HUES64 (cell line): ENCODE data around the gene ING1.
"Not testable (repeated sequence)": the region's sequence is repeated elsewhere in the genome, so short reads cannot be mapped to it uniquely, and the experiment has no call there.

Source experiments
- H3K27ac ChIP-seq: 2 replicates; pipeline ENCODE4 v1.7.0; 2013; ENCODE audit warnings: low read depth, low read length, inconsistent platforms
- H3K27me3 ChIP-seq: 2 replicates; pipeline ENCODE4 v1.6.1; 2013; ENCODE audit warnings: mild to moderate bottlenecking, low read length; ENCODE audit not compliant: insufficient read depth
- H3K36me3 ChIP-seq: 2 replicates; pipeline ENCODE4 v1.6.1; 2013; ENCODE audit warnings: mild to moderate bottlenecking, low read length; ENCODE audit not compliant: insufficient read depth
- H3K4me1 ChIP-seq: 2 replicates; pipeline ENCODE4 v1.6.1; 2013; ENCODE audit warnings: mild to moderate bottlenecking, low read length, moderate library complexity; ENCODE audit not compliant: insufficient read depth
- H3K4me3 ChIP-seq: 2 replicates; pipeline ENCODE4 v1.5.1; 2013; ENCODE audit warnings: mild to moderate bottlenecking, low read length, moderate library complexity
- H3K9ac ChIP-seq: 2 replicates; pipeline ENCODE4 v1.6.1; 2013; ENCODE audit warnings: mild to moderate bottlenecking, low read depth, low read length
- H3K9me3 ChIP-seq: 2 replicates; pipeline ENCODE4 v1.6.1; 2013; ENCODE audit warnings: low read depth, low read length; ENCODE audit not compliant: insufficient read depth
- WGBS: fragments of 150-250, 120-280 bp; methylation state at CpG from one replicate; pipeline ENCODE4 v1.1.7; 2013; ENCODE audit warnings: missing lambda C conversion rate; 5-methylcytosine and 5-hydroxymethylcytosine counted together

Gene ING1

DNA sequence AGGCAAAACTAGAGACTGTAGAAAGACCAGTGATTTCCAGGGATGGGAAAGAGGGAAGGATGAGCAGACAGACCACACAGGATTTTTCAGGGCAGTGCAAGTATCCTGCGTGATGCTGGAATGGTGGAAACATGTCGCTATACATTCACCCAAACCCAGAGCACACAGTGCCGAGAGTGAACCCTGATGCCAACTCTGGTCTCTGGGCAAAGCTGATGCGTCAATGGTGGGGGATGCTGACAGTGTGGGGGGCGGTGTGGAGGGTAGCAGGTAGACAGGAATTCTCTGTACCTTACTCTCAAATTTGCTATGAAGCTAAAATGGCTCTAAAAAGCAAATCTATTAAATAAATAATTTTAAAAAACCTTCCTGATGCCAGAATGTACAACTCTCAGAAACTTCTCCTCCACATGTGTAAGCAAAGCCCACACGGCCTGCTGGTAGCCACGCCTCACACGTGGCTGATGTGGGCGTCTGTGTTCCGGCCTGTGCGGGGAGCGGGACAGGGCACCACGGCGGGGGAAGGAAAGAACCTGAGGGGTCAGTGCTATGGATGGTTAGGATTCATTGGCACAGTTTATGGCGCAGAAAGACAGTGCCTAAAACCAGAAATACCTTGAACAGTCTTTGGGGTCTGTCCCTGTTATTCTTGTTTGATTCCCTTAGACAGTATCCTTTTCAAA is 31.5 kb upstream of the ING1 start:
- Histone ChIP-seq H3K9me3 (no peaks in the 10 kb centered on the region), H3K4me1 (no peaks in the 10 kb centered on the region), H3K27me3 (no peaks in the 10 kb centered on the region), H3K27ac (no peak overlapping the region), H3K36me3 (peaks cover 58% of the 10 kb centered on the region), H3K4me3 (no peak overlapping the region), H3K9ac (no peak overlapping the region)
- 88% methylated on average over 15 of the region's 15 CpGs for WGBS

- WGBS, result 89% methylated on average over 12 of the region's 12 CpGs
- H3K9ac ChIP-seq, result no peak overlapping the region
- no peaks in the 10 kb centered on the region for H3K27me3 ChIP-seq
- peaks cover 63% of the 10 kb centered on the region for H3K36me3 ChIP-seq
- H3K27ac ChIP-seq, result no peak overlapping the region
- no peaks in the 10 kb centered on the region for H3K9me3 ChIP-seq
- H3K4me3 ChIP-seq, result no peak overlapping the region
- H3K4me1 ChIP-seq, result no peaks in the 10 kb centered on the region
Measured at GRCh38 chr13:110682746-110683145, 30.8 kb upstream of the ING1 start.

GRCh38 chr13:110683203-110683883 is 30.2 kb upstream of the ING1 start:
- Histone ChIP-seq H3K27ac (no peak overlapping the region), H3K4me1 (no peaks in the 10 kb centered on the region), H3K36me3 (peaks cover 66% of the 10 kb centered on the region), H3K4me3 (no peak overlapping the region), H3K9ac (no peak overlapping the region), H3K27me3 (no peaks in the 10 kb centered on the region), H3K9me3 (no peaks in the 10 kb centered on the region)
- WGBS, result 96% methylated on average over 4 of the region's 5 CpGs

GRCh38 chr13:110683921-110684320 is 29.6 kb upstream of the ING1 start:
- Histone ChIP-seq H3K9ac (no peak overlapping the region), H3K27me3 (no peaks in the 10 kb centered on the region), H3K9me3 (no peaks in the 10 kb centered on the region), H3K36me3 (peaks cover 62% of the 10 kb centered on the region), H3K27ac (no peak overlapping the region), H3K4me1 (no peaks in the 10 kb centered on the region), H3K4me3 (no peak overlapping the region)
- WGBS, result 94% methylated on average over 5 of the region's 5 CpGs

GRCh38 chr13:110684388-110685056 is 29.0 kb upstream of the ING1 start:
- Histone ChIP-seq H3K36me3 (peaks cover 60% of the 10 kb centered on the region), H3K27me3 (no peaks in the 10 kb centered on the region), H3K4me3 (no peak overlapping the region), H3K9ac (no peak overlapping the region), H3K9me3 (no peaks in the 10 kb centered on the region), H3K4me1 (no peaks in the 10 kb centered on the region), H3K27ac (no peak overlapping the region)
- 94% methylated on average over 8 of the region's 8 CpGs for WGBS

- Histone ChIP-seq H3K4me3 (no peak overlapping the region), H3K4me1 (no peaks in the 10 kb centered on the region), H3K27me3 (no peaks in the 10 kb centered on the region), H3K9ac (no peak overlapping the region), H3K36me3 (peaks cover 64% of the 10 kb centered on the region), H3K27ac (no peak overlapping the region), H3K9me3 (no peaks in the 10 kb centered on the region)
- WGBS, result 96% methylated on average over 11 of the region's 11 CpGs
Measured at GRCh38 chr13:110685305-110686020, 28.0 kb upstream of the ING1 start.

DNA sequence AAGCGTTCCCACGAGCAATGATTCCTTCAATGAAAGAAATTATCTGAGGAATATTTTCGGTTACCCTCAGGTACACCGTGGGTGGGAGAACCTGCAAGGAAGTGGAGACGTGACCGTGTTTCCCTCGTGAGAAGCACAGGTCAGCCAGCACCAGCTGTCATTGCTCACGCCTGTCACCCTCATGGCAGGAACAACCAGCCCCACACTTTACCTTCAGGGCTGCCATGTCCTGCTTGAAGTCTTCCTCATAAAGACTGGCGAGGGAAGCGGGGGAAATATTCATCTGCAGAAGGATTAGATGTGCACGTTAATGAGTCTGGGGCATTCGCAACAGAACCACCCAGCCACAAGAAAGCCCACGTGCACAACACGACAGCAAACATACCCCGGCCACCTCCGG is 25.8 kb upstream of the ING1 start:
- Histone ChIP-seq H3K27ac (no peak overlapping the region), H3K9me3 (no peaks in the 10 kb centered on the region), H3K27me3 (no peaks in the 10 kb centered on the region), H3K4me1 (no peaks in the 10 kb centered on the region), H3K36me3 (peaks cover 47% of the 10 kb centered on the region), H3K9ac (no peak overlapping the region), H3K4me3 (no peak overlapping the region)
- WGBS, result 97% methylated on average over 16 of the region's 16 CpGs

GRCh38 chr13:110689041-110689440 is 24.5 kb upstream of the ING1 start:
- Histone ChIP-seq H3K27me3 (no peaks in the 10 kb centered on the region), H3K9ac (no peak overlapping the region), H3K27ac (no peak overlapping the region), H3K4me3 (no peak overlapping the region), H3K36me3 (peaks cover 44% of the 10 kb centered on the region), H3K4me1 (no peaks in the 10 kb centered on the region), H3K9me3 (no peaks in the 10 kb centered on the region)
- 96% methylated on average over 9 of the region's 9 CpGs for WGBS

GRCh38 chr13:110689711-110690110 is 23.8 kb upstream of the ING1 start:
- H3K27ac ChIP-seq, result no peak overlapping the region
- 91% methylated on average over 12 of the region's 12 CpGs for whole genome bisulfite sequencing
- no peaks in the 10 kb centered on the region for H3K9me3 ChIP-seq
- H3K4me3 ChIP-seq, result no peak overlapping the region
- H3K4me1 ChIP-seq, result no peaks in the 10 kb centered on the region
- no peaks in the 10 kb centered on the region for H3K27me3 ChIP-seq
- H3K9ac ChIP-seq, result no peak overlapping the region
- H3K36me3 ChIP-seq, result peaks cover 46% of the 10 kb centered on the region

DNA sequence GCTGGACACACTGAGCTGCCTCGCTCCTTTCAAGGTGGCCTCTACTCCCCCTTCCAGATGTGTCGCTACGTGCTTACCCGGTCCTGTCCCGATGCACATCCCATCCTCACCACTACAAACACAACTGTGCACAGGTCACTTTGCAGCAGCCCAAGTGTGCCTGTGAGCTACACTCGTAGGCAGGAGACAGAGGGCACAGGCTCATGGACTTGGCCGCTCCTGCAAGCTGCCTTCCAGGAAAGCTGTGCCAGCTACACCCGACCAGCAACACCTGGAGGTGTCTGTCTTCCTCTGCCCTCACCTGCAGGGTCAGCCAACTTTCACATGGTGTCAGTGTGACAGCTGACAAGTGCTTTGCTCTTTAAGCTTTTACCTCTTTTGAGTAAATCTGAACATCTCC is 23.0 kb upstream of the ING1 start:
- H3K9ac ChIP-seq, result no peak overlapping the region
- no peaks in the 10 kb centered on the region for H3K27me3 ChIP-seq
- no peaks in the 10 kb centered on the region for H3K4me1 ChIP-seq
- no peaks in the 10 kb centered on the region for H3K9me3 ChIP-seq
- H3K36me3 ChIP-seq, result peaks cover 47% of the 10 kb centered on the region
- H3K4me3 ChIP-seq, result no peak overlapping the region
- H3K27ac ChIP-seq, result no peak overlapping the region
- WGBS, result 94% methylated on average over 8 of the region's 8 CpGs

- not testable (repeated sequence) for H3K4me1 ChIP-seq, H3K9me3 ChIP-seq, H3K4me3 ChIP-seq, H3K27me3 ChIP-seq, H3K9ac ChIP-seq, H3K27ac ChIP-seq
- WGBS, result 95% methylated on average over 7 of the region's 7 CpGs
- peaks cover 59% of the 10 kb centered on the region for H3K36me3 ChIP-seq
Measured at GRCh38 chr13:110695774-110696173, 17.7 kb upstream of the ING1 start.
